Mucosa of stomach (tissue), 1 donor: Measurements from ENCODE around the gene OR6J1.

ENCODE experiments used
- H3K27me3 ChIP-seq: one replicate; pipeline ENCODE4 v1.7.0; 2013; ENCODE audit warnings: mild to moderate bottlenecking, low read length; ENCODE audit not compliant: control insufficient read depth, insufficient read depth
- H3K36me3 ChIP-seq: one replicate; pipeline ENCODE4 v1.7.0; 2013; ENCODE audit warnings: low read length; ENCODE audit not compliant: control insufficient read depth, insufficient read depth
- H3K4me1 ChIP-seq: one replicate; pipeline ENCODE4 v1.7.0; 2013; ENCODE audit warnings: mild to moderate bottlenecking, low read length; ENCODE audit not compliant: control insufficient read depth, insufficient read depth
- H3K4me3 ChIP-seq: one replicate; pipeline ENCODE4 v1.7.0; 2013; ENCODE audit warnings: low read length
- H3K9ac ChIP-seq: one replicate; pipeline ENCODE4 v1.7.0; 2013; ENCODE audit warnings: mild to moderate bottlenecking, low read length, moderate library complexity
- H3K9me3 ChIP-seq: one replicate; pipeline ENCODE4 v1.7.0; 2013; ENCODE audit warnings: mild to moderate bottlenecking, low read length, moderate library complexity; ENCODE audit not compliant: control insufficient read depth
- donor health status: Pancreatic carcinoma.

The OR6J1 gene

GRCh38 chr14:22667881-22668280, 23.7 kb upstream of the OR6J1 start:
- no peak overlapping the region for H3K9ac ChIP-seq
- H3K9me3 ChIP-seq, result no peaks in the 10 kb centered on the region
- no peak overlapping the region for H3K4me3 ChIP-seq
- H3K27me3 ChIP-seq, result no peaks in the 10 kb centered on the region
- no peaks in the 10 kb centered on the region for H3K36me3 ChIP-seq
- H3K4me1 ChIP-seq, result peaks cover 5% of the 10 kb centered on the region

- peaks cover 5% of the 10 kb centered on the region for H3K4me1 ChIP-seq
- no peaks in the 10 kb centered on the region for H3K9me3 ChIP-seq
- H3K27me3 ChIP-seq, result no peaks in the 10 kb centered on the region
- H3K4me3 ChIP-seq, result no peak overlapping the region
- no peaks in the 10 kb centered on the region for H3K36me3 ChIP-seq
- H3K9ac ChIP-seq, result no peak overlapping the region
Observed at GRCh38 chr14:22666203-22666893, 22.2 kb upstream of the OR6J1 start.

- H3K27me3 ChIP-seq, result no peaks in the 10 kb centered on the region
- H3K4me1 ChIP-seq, result peaks cover 5% of the 10 kb centered on the region
- H3K4me3 ChIP-seq, result no peak overlapping the region
- H3K9ac ChIP-seq, result no peak overlapping the region
- no peaks in the 10 kb centered on the region for H3K36me3 ChIP-seq
- no peaks in the 10 kb centered on the region for H3K9me3 ChIP-seq
Observed at GRCh38 chr14:22664261-22664660, 20.1 kb upstream of the OR6J1 start.

DNA sequence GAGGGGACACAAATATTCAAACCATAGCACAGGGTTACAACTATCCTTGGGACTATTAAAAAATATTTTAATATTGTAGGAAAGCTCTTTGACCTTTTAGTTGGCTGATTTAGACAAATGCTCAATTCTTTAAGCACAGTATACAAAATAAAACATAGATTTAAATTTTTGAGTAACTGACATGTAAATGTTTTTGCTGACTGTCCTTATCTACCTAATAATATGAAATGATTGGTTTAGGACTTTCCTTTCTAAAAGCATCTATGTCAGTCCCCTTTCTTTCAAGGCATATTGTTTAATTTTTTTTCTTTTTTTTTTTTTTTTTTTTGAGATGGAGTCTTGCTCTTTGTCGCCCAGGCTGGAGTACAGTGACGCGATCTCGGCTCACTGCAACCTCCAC, 16.5 kb upstream of the OR6J1 start:
- Histone ChIP-seq H3K9me3 (no peaks in the 10 kb centered on the region), H3K4me3 (no peak overlapping the region), H3K4me1 (peaks cover 6% of the 10 kb centered on the region), H3K9ac (no peak overlapping the region), H3K27me3 (no peaks in the 10 kb centered on the region), H3K36me3 (no peaks in the 10 kb centered on the region)

GRCh38 chr14:22658946-22659345, 14.8 kb upstream of the OR6J1 start:
- no peak overlapping the region for H3K4me3 ChIP-seq
- H3K27me3 ChIP-seq, result no peaks in the 10 kb centered on the region
- H3K9me3 ChIP-seq, result no peaks in the 10 kb centered on the region
- H3K9ac ChIP-seq, result no peak overlapping the region
- H3K36me3 ChIP-seq, result no peaks in the 10 kb centered on the region
- peaks cover 6% of the 10 kb centered on the region for H3K4me1 ChIP-seq

- Histone ChIP-seq H3K27me3 (no peaks in the 10 kb centered on the region), H3K9me3 (no peaks in the 10 kb centered on the region), H3K36me3 (no peaks in the 10 kb centered on the region), H3K4me1 (peaks cover 6% of the 10 kb centered on the region), H3K4me3 (no peak overlapping the region), H3K9ac (no peak overlapping the region)
Observed at GRCh38 chr14:22657861-22658260, 13.7 kb upstream of the OR6J1 start.

DNA sequence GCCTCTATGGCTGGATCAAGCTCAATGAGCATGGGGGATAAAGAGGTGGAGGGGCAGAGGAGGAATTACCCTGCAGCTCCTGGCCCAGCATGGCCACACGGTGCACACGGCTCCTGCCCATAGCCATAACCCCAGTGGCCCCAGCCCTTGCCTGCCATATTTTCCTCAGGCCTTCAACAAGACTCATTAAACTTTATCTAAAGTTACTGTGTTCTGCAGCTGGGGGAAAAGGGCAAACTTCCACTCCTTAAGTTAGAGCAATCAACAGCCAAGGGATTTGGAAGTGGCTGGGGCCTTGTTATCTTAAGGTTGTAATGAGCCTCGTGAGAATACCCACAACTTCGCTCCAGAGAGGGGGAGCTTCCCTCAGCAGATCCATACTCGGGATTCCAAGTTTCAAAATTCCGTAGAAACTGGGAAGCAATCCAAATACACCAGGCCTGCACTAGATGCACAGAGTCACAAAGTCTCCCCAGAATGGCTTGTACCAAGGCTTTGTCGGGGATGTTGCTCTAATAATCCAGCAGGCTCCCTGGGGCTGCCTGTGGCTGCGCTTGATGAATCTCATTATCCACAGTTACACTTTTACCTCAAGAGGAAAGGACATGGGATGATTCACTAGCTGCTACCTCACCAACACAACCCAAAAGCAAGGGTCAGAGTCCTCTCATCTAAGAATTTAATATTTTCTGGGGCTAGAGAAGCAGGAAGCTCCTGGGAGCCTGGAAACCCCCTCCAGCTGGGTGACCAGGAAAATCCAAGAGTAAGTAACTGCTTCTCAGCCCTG, 13.0 kb upstream of the OR6J1 start:
- no peaks in the 10 kb centered on the region for H3K9me3 ChIP-seq
- no peaks in the 10 kb centered on the region for H3K36me3 ChIP-seq
- no peaks in the 10 kb centered on the region for H3K27me3 ChIP-seq
- peaks cover 6% of the 10 kb centered on the region for H3K4me1 ChIP-seq
- H3K4me3 ChIP-seq, result no peak overlapping the region
- no peak overlapping the region for H3K9ac ChIP-seq

DNA sequence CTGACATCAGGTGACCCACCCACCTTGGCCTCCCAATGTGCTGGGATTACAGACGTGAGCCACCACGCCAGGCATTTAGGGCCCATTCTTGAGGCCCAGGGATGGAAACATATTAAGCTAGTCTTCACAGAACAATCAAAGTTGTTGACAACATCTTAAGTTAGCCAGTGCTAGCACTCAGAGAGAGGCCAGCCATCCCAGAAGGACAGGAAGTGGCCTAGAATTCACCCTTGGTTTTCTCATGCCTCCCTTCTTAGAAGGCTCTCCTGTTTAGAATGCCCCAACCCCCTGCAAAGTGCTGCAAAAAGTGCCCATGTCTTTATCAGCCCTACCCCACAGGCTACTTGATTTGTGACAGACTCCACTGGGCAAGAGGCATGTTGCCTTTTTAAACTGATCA, 12.1 kb upstream of the OR6J1 start:
- Histone ChIP-seq H3K9me3 (no peaks in the 10 kb centered on the region), H3K36me3 (no peaks in the 10 kb centered on the region), H3K9ac (no peak overlapping the region), H3K4me3 (no peak overlapping the region), H3K4me1 (peaks cover 6% of the 10 kb centered on the region), H3K27me3 (no peaks in the 10 kb centered on the region)

- Histone ChIP-seq H3K4me1 (peaks cover 6% of the 10 kb centered on the region), H3K9ac (no peak overlapping the region), H3K4me3 (no peak overlapping the region), H3K27me3 (no peaks in the 10 kb centered on the region), H3K36me3 (no peaks in the 10 kb centered on the region), H3K9me3 (no peaks in the 10 kb centered on the region)
Observed at GRCh38 chr14:22653012-22653621, 9.0 kb upstream of the OR6J1 start.

- H3K9ac ChIP-seq, result no peak overlapping the region
- no peak overlapping the region for H3K4me3 ChIP-seq
- H3K27me3 ChIP-seq, result no peaks in the 10 kb centered on the region
- no peaks in the 10 kb centered on the region for H3K9me3 ChIP-seq
- H3K4me1 ChIP-seq, result no peaks in the 10 kb centered on the region
- H3K36me3 ChIP-seq, result no peaks in the 10 kb centered on the region
Observed at GRCh38 chr14:22651586-22651985, 7.4 kb upstream of the OR6J1 start.

DNA sequence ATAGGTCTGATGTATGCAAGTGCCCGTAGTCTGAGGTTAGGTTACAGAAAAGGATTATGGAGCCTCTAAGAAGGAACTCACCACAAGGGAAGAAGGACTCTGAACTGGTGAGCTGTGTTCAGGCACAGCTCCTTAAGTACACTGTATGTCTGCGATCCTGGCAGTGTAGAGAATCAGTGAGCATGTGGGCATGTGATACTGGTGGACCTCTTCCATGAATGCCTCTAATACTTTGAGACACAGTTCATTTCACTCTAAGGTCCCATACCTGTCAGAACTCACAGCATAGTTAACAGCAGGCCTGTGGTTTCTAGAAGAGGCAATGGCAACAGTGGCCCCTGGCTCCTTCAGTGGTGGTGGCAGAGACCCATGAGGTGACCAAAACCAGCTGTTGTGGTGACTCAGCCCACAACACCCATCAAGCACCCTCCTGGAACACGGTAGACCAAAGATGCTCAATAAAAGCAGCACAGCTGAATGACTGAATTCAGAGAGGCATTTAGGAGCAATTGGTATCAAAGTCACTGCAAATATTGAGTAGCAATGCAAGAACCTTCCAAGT, 6.9 kb upstream of the OR6J1 start:
- H3K9me3 ChIP-seq, result no peaks in the 10 kb centered on the region
- H3K36me3 ChIP-seq, result no peaks in the 10 kb centered on the region
- H3K9ac ChIP-seq, result no peak overlapping the region

More for the DNA sequence above, 6.9 kb upstream of the OR6J1 start:
- Histone ChIP-seq H3K4me3 (no peak overlapping the region), H3K27me3 (no peaks in the 10 kb centered on the region), H3K4me1 (no peaks in the 10 kb centered on the region)
